PFSK-1 (cell line): ENCODE measurements around the gene IL1R2.

Experiments
- FOXP2 ChIP-seq: optimal IDR thresholded peaks from 2 replicates; pipeline ENCODE3; 2011; ENCODE audit warnings: borderline replicate concordance, control low read depth, inconsistent platforms; ENCODE audit not compliant: insufficient read depth; ENCODE audit errors: extremely low read length, extremely low read depth
- POLR2AphosphoS5 ChIP-seq: IDR thresholded peaks from 2 replicates; pipeline ENCODE4 v1.6.1; 2012; ENCODE audit warnings: low read depth, mild to moderate bottlenecking, control low read depth, low read length, moderate library complexity
- SIN3A ChIP-seq: IDR thresholded peaks from 2 replicates; pipeline ENCODE4 v1.6.1; 2012; ENCODE audit warnings: mild to moderate bottlenecking, low read length, moderate library complexity, borderline replicate concordance; ENCODE audit not compliant: insufficient read depth
- TAF1 ChIP-seq: IDR thresholded peaks from 2 replicates; pipeline ENCODE4 v1.6.1; 2012; ENCODE audit warnings: low read length, control low read depth, borderline replicate concordance; ENCODE audit not compliant: insufficient read depth
- TF ChIP-seq, protein P1 (sequence below), 2 experiments: IDR thresholded peaks; 2 replicates each; pipeline versions ENCODE4 v1.6.1 to v1.8.0; 2011 to 2012; ENCODE audit warnings: low read depth in 2 of 2, low read length in 2 of 2, control low read depth in 1 of 2, inconsistent platforms in 1 of 2, mild to moderate bottlenecking in 1 of 2, moderate library complexity in 1 of 2; ENCODE audit not compliant: insufficient read depth in 1 of 2

DNA sequence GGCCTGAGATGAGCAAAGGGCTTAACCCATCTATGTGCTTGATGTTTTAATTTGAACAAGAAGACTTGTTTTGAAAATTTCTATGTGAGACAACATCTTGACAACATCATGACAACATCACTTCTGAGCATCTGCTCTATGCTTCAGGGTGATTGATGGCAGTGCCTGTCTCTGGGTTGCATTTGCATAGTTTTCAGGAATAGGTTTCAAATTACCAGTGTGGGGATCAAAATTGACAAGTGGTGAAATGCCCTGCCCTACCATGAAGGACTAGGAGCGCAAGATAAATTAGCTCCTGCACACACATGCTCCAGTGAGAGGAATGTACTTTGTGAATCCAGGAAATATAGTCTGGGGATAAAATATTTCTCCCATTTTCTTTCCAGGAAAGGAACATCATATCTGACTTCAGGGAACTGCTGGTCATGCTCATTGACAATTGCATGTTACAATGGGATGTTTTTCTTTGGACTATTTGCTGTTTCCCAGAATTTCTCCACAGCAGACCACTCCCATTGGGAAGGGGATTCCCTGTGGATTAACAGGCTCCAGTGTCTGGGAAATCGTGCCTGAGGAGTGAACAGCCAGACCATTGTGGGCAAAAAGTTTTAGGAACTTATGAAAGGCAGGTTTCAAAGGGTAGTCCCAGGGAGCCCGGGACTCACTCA lies 45.3 kb upstream of the IL1R2 start:
- TF ChIP-seq, protein P1, sequence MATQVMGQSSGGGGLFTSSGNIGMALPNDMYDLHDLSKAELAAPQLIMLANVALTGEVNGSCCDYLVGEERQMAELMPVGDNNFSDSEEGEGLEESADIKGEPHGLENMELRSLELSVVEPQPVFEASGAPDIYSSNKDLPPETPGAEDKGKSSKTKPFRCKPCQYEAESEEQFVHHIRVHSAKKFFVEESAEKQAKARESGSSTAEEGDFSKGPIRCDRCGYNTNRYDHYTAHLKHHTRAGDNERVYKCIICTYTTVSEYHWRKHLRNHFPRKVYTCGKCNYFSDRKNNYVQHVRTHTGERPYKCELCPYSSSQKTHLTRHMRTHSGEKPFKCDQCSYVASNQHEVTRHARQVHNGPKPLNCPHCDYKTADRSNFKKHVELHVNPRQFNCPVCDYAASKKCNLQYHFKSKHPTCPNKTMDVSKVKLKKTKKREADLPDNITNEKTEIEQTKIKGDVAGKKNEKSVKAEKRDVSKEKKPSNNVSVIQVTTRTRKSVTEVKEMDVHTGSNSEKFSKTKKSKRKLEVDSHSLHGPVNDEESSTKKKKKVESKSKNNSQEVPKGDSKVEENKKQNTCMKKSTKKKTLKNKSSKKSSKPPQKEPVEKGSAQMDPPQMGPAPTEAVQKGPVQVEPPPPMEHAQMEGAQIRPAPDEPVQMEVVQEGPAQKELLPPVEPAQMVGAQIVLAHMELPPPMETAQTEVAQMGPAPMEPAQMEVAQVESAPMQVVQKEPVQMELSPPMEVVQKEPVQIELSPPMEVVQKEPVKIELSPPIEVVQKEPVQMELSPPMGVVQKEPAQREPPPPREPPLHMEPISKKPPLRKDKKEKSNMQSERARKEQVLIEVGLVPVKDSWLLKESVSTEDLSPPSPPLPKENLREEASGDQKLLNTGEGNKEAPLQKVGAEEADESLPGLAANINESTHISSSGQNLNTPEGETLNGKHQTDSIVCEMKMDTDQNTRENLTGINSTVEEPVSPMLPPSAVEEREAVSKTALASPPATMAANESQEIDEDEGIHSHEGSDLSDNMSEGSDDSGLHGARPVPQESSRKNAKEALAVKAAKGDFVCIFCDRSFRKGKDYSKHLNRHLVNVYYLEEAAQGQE (IDR thresholded peaks at IDR 0.05; ENCODE audit: insufficient read depth in 1 of 2, low read depth in 2 of 2, low read length in 2 of 2): no peak
- TF ChIP-seq FOXP2: no peak
- TF ChIP-seq POLR2AphosphoS5: no peak
- TF ChIP-seq TAF1: no peak
- no peak for TF ChIP-seq SIN3A
